ENCODE measurements around the gene DAAM2. TPM values are rescaled to one million over a fixed set of nuclear protein-coding genes. Genes with fewer than 3 reads are reported as not detected.

The DAAM2 gene
- total RNA-seq, 4 donors from 2014 or later = 200 to 373 (median 270) TPM

DNA sequence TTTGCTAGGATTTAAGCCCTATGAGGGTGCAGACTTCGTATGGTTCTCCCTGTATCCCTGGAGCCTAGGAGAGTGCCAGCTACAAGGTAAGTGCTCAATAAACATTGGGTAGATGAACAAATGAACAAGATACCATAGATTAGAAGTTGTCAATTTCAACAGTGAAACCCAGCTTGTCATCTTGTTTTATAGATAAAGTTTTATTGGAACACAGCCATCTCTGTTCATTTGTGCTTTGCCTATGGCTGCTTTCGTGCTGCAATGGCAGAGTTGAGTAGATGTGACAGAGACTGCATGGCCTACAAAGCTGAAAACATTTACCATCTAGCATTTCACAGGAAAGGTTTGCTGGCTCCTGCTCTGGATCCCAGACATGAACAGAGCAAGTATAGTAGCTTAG is 5.6 kb downstream of the DAAM2 start:
- Histone ChIP-seq H3K4me1 (peaks cover 17 to 92% (median 39%) of the 10 kb centered on the region in 3 donors), H3K4me3 (no peak overlapping the region), H3K36me3 (no peaks in the 10 kb centered on the region), H3K27me3 (no peaks in the 10 kb centered on the region), H3K27ac (peak overlapping the region in 3 of 4 donors; percentile 21 to 99 (median 98)), H3K9me3 (no peaks in the 10 kb centered on the region)
- ATAC-seq = no peak
- TF ChIP-seq, protein P1, sequence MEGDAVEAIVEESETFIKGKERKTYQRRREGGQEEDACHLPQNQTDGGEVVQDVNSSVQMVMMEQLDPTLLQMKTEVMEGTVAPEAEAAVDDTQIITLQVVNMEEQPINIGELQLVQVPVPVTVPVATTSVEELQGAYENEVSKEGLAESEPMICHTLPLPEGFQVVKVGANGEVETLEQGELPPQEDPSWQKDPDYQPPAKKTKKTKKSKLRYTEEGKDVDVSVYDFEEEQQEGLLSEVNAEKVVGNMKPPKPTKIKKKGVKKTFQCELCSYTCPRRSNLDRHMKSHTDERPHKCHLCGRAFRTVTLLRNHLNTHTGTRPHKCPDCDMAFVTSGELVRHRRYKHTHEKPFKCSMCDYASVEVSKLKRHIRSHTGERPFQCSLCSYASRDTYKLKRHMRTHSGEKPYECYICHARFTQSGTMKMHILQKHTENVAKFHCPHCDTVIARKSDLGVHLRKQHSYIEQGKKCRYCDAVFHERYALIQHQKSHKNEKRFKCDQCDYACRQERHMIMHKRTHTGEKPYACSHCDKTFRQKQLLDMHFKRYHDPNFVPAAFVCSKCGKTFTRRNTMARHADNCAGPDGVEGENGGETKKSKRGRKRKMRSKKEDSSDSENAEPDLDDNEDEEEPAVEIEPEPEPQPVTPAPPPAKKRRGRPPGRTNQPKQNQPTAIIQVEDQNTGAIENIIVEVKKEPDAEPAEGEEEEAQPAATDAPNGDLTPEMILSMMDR (IDR thresholded peaks at IDR 0.05) = no peak
- TF ChIP-seq EP300 (IDR thresholded peaks at IDR 0.05) (no peak), POLR2A (IDR thresholded peaks at IDR 0.05) (no peak), POLR2AphosphoS5 (IDR thresholded peaks at IDR 0.05) (no peak)
- WGBS, 2 donors (ENCODE audit: low coverage in 1 of 2) = 80 to 83% methylated on average over 1 to 2 of the region's 2 CpGs

DNA sequence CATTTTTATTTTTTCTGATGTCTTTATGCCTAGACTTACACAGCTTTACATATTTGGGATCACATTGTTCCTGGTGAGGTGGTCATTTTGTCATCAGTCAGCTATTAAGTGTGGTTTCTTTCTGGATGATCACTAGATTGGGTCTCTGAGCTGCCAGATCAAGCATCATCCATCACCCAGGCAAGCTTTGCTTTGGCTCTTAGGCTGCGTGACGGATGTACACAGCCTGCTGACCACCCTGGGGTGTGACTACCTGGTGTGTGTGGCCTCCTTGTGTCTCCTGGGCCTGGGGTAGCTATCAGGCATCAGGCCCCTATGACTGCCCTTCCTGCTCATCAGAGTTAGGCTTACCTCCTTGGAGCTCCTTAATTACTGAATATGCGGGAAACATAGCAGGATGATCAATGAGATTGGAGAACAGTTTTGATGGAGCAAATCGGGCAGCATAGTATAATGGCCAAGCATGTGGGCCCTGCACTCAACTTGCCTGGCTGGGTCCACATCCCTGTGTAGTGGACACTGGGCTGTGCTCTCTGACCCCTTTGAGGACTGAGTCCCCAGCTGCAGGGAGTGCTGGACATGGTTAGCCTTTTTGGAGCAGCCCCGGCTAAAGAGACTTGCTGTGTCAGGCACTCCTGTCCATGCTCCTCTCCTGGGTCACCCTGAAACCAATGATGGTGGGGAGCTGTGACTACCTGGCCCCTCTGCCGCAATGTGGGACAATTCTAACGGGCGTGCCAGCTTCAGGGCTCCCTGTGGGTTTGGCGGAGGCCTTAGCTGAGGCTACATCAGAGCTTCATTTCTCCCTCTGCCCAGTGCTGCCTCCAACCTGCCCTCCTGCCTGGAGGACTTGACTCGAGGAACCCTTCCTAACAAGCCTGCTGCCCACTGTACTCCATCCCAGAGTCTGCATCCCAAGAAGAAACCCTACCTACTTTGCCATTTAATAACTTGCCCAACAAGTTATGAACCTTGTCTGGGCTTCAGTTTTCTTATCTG is 8.2 kb downstream of the DAAM2 start:
- TF ChIP-seq POLR2A (IDR thresholded peaks at IDR 0.05) = no peak
- TF ChIP-seq POLR2AphosphoS5 (IDR thresholded peaks at IDR 0.05) = no peak
- TF ChIP-seq, protein P1 (IDR thresholded peaks at IDR 0.05) = no peak
- TF ChIP-seq EP300 (IDR thresholded peaks at IDR 0.05) = no peak
- peak; percentile 22 for ATAC-seq
- Histone ChIP-seq H3K36me3 (no peaks in the 10 kb centered on the region), H3K27me3 (no peaks in the 10 kb centered on the region), H3K9me3 (no peaks in the 10 kb centered on the region), H3K4me1 (peaks cover 24 to 100% (median 59%) of the 10 kb centered on the region in 3 donors), H3K27ac (peak overlapping the region; percentile 4 to 99 (median 82)), H3K4me3 (no peak overlapping the region)
- 49 to 61% methylated on average over 3 of the region's 10 CpGs for WGBS, 2 donors (ENCODE audit: low coverage in 1 of 2)

DNA sequence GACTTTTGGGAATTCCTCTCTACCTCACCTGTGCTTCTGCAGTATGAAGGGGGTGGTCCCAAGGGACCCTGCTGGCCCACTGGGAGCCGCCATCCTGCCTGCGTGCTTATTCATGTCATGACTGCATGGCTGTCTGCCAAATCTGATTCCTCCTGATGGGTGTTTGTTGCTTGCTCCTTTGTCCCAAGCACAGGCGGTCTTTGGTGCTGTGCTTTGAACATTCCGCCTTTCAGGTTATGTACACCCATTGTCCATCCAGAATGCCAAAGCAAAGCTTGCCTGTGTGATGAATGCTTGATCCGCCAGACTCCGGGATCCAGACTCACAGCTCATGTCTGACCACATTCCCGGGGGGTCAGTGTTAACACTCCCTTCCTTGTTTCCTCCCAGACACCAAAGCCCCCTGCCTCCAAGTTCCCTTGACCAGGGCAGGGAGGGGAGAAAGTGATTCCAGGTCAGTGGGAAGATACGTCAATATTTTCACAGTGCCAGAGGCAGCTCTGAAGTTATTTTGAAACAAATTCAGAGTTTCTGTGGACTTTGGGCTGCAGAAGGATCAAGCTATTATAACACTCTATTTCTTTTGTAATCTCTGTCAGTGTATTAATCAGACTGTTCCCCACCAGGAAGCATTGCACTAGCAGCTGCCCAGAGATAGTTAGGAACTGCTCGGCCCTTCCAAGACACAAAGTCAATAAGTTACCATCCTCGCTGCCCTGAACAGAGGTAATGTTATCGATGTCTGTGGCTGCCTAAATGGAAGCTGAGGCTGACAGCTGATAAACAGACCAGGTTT is 9.5 kb downstream of the DAAM2 start:
- Histone ChIP-seq H3K4me3 (peak overlapping the region in 1 of 2 donors; percentile 18), H3K4me1 (peaks cover 24 to 100% (median 58%) of the 10 kb centered on the region in 3 donors), H3K36me3 (no peaks in the 10 kb centered on the region), H3K27me3 (no peaks in the 10 kb centered on the region), H3K27ac (peak overlapping the region; percentile 48 to 99 (median 82)), H3K9me3 (no peaks in the 10 kb centered on the region)
- TF ChIP-seq EP300 (IDR thresholded peaks at IDR 0.05) = no peak
- peak; percentile 8 for TF ChIP-seq POLR2AphosphoS5 (IDR thresholded peaks at IDR 0.05)
- WGBS, 2 donors (ENCODE audit: low coverage in 1 of 2) = 18 to 36% methylated on average over 7 to 11 of the region's 11 CpGs
- ATAC-seq = no peak

DNA sequence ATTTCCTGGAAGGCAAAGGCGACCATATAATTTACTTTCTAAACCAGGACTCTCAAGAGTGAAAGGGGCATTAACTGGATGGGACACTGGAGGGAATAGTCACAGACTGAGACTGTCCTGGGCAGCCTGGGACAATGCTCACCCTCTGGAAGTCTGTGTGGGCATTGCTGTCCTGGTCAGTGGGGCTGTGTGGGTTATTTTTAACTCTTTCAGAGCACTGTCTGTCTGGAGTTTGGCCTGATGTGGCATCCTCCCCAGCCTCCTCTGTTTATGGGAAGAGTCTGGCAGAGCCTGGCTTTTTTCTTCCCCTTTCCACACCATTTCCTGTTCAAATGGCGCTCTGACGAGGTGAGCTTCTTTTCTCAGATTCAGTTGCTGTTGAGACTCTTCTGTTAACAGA is 11.7 kb downstream of the DAAM2 start:
- H3K27me3 ChIP-seq = no peaks in the 10 kb centered on the region
- no peak for ATAC-seq
- peaks cover 26 to 99% (median 58%) of the 10 kb centered on the region in 3 donors for H3K4me1 ChIP-seq
- H3K36me3 ChIP-seq = no peaks in the 10 kb centered on the region
- no peaks in the 10 kb centered on the region for H3K9me3 ChIP-seq
- WGBS, 2 donors (ENCODE audit: low coverage in 1 of 2) = 7 to 46% methylated on average over 2 to 3 of the region's 3 CpGs
- H3K4me3 ChIP-seq = peak overlapping the region in 1 of 2 donors; percentile 0
- peak overlapping the region; percentile 30 to 99 (median 82) for H3K27ac ChIP-seq
- TF ChIP-seq POLR2A (IDR thresholded peaks at IDR 0.05) (no peak), POLR2AphosphoS5 (IDR thresholded peaks at IDR 0.05) (peak; percentile 29)

DNA sequence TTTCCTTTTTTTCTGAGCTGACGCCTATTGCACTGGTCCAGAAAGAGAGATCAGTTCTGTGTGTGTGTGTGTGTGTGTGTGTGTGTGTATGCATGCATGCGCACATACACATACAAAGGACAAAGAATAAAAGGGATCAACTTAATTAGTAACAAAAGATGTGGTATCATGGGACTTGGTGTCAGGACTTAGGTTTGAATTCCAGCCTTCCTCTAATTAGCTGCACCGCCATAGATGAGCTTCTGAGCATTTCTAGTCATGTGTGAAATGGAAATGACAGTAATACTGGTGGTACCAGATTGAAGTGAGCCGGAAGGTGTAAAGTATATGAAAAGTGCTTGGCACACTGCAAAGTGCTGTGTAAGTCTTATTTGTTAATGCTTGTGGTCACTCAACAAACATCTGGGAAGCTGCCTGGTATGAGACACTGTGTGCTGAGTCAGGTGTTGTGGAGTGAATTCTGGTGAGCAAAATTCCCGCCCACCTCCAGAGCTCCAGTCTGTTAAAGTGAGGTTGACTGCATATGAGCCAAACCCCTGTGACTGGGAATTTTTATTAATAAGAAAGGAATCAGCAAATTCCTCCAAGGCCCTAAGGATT is 12.4 kb downstream of the DAAM2 start:
- peak; percentile 52 for TF ChIP-seq POLR2AphosphoS5 (IDR thresholded peaks at IDR 0.05)
- TF ChIP-seq EP300 (IDR thresholded peaks at IDR 0.05) = no peak
- TF ChIP-seq, protein P1 (IDR thresholded peaks at IDR 0.05) = no peak
- no peak for TF ChIP-seq POLR2A (IDR thresholded peaks at IDR 0.05)
- Histone ChIP-seq H3K27ac (peak overlapping the region; percentile 55 to 99 (median 82)), H3K36me3 (no peaks in the 10 kb centered on the region), H3K4me1 (peaks cover 22 to 99% (median 55%) of the 10 kb centered on the region in 3 donors), H3K4me3 (no peak overlapping the region), H3K9me3 (no peaks in the 10 kb centered on the region), H3K27me3 (no peaks in the 10 kb centered on the region)
- 50 to 57% methylated on average over 2 to 4 of the region's 5 CpGs for WGBS, 2 donors (ENCODE audit: low coverage in 1 of 2)
- ATAC-seq = no peak
